Liver (tissue), 3 donors: ENCODE results near the gene ZNF629.

Experiments used
- ATF3 ChIP-seq: IDR thresholded peaks from 2 replicates; pipeline ENCODE4 v1.6.1; 2016; ENCODE audit warnings: antibody characterized with exemption
- CTCF ChIP-seq: fragments of 150-350 bp; IDR thresholded peaks from 2 replicates; pipeline ENCODE4 v1.5.1; 2017; ENCODE audit warnings: improper control_type of control experiment, low read depth, low read length; ENCODE audit not compliant: missing input control
- FOXA1 ChIP-seq: IDR thresholded peaks from 2 replicates; pipeline ENCODE4 v1.6.1; 2016; ENCODE audit warnings: antibody characterized with exemption
- FOXA2 ChIP-seq: IDR thresholded peaks from 2 replicates; pipeline ENCODE4 v1.6.1; 2016; ENCODE audit warnings: antibody characterized with exemption
- GABPA ChIP-seq, 2 donors: IDR thresholded peaks in 1 of 2; conservative IDR thresholded peaks in 1 of 2; 2 replicates each; pipeline ENCODE4 v1.6.1; 2016; ENCODE audit warnings: antibody characterized with exemption in 2 of 2, mild to moderate bottlenecking in 1 of 2, moderate library complexity in 1 of 2
- JUND ChIP-seq, 2 donors: IDR thresholded peaks; 2 replicates each; pipeline ENCODE4 v1.6.1; 2016; ENCODE audit warnings: antibody characterized with exemption in 2 of 2
- MAX ChIP-seq: IDR thresholded peaks from 2 replicates; pipeline ENCODE4 v1.6.1; 2016; ENCODE audit warnings: antibody characterized with exemption
- NR2F2 ChIP-seq: IDR thresholded peaks from 2 replicates; pipeline ENCODE4 v1.6.1; 2016; ENCODE audit warnings: antibody characterized with exemption
- REST ChIP-seq: IDR thresholded peaks from 2 replicates; pipeline ENCODE4 v1.6.1; 2016; ENCODE audit warnings: antibody characterized with exemption, mild to moderate bottlenecking
- SP1 ChIP-seq: IDR thresholded peaks from 2 replicates; pipeline ENCODE4 v1.6.1; 2018; ENCODE audit warnings: antibody characterized with exemption, mild to moderate bottlenecking
- TAF1 ChIP-seq: conservative IDR thresholded peaks from 2 replicates; pipeline ENCODE4 v1.6.1; 2016; ENCODE audit warnings: antibody characterized with exemption, mild to moderate bottlenecking
- YY1 ChIP-seq: IDR thresholded peaks from 2 replicates; pipeline ENCODE4 v1.6.1; 2016; ENCODE audit warnings: antibody characterized with exemption, mild to moderate bottlenecking
- ZBTB33 ChIP-seq: IDR thresholded peaks from 2 replicates; pipeline ENCODE4 v1.6.1; 2016; ENCODE audit warnings: antibody characterized with exemption
- donor health status: healthy.
- donor health status: healthy.

GRCh38 chr16:30778549-30779244 is 8.3 kb downstream of the ZNF629 start:
- TF ChIP-seq CTCF (no peak), FOXA1 (no peak), NR2F2 (no peak), ATF3 (no peak), GABPA (IDR thresholded peaks at IDR 0.05 in 1 of 2, conservative IDR thresholded peaks at IDR 0.05 in 1 of 2) (no peak), REST (no peak), ZBTB33 (no peak), YY1 (no peak), MAX (no peak), TAF1 (no peak), JUND (IDR thresholded peaks at IDR 0.05) (no peak), FOXA2 (no peak), SP1 (no peak)
